RPMI7951 (cell line): ENCODE data around the gene RAB22A. TPM values are rescaled to one million over a fixed set of nuclear protein-coding genes. Genes with fewer than 3 reads are reported as not detected.
"Not testable (repeated sequence)": the region's sequence is repeated elsewhere in the genome, so short reads cannot be mapped to it uniquely, and the experiment has no call there.

Source experiments
- DNase-seq: peaks from one replicate; pipeline ENCODE4 v3.0.0-alpha.2; 2012; ENCODE audit warnings: low read depth
- total RNA-seq: library from RNA; depleted of rRNA; stranded (reverse); fragments of >200 nt; shearing (Covaris generic); gene quantifications from 2 replicates; pipeline ENCODE4 v1.2.3, GENCODE V29; 2014; rRNA removed

RAB22A gene
- total RNA-seq, 1 experiment from 2014 or later: 26.8 TPM

DNA sequence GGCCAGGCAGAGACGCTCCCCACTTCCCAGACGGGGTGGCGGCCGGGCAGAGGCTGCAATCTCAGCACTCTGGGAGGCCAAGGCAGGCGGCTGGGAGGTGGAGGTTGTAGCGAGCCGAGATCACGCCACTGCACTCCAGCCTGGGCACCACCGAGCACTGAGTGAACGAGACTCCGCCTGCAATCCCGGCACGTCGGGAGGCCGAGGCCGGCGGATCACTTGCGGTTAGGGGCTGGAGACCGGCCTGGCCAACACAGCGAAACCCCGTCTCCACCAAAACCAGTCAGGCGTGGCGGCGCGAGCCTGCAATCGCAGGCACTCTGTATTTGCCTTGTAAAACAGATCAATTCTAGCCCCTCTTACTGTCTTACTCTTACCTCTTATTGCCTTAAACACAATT is 105.3 kb downstream of the RAB22A start:
- not testable (repeated sequence) for DNase-seq

GRCh38 chr20:58416057-58416456 is 106.5 kb downstream of the RAB22A start:
- no peak for DNase-seq

- DNase-seq: no peak
Observed at GRCh38 chr20:58416835-58417234, 107.3 kb downstream of the RAB22A start.

Other genes starting within 250 kb of the RAB22A start
- not detected in 2 replicates for gene ANKRD60, start 81.1 kb upstream of the RAB22A start, total RNA-seq
- gene VAPB, start 79.5 kb downstream of the RAB22A start, total RNA-seq: 17.7 and 18.0 TPM in 2 replicates
- 122 and 149 TPM in 2 replicates for gene APCDD1L, start 205.7 kb downstream of the RAB22A start, total RNA-seq